Upper lobe of left lung (tissue), 6 donors: ENCODE results near the gene HK2. TPM values are rescaled to one million over a fixed set of nuclear protein-coding genes. Genes with fewer than 3 reads are reported as not detected.

ENCODE experiments used
- ATAC-seq, 2 donors: fragments of 200-7000 bp; cut with Tn5 transposase; one replicate each; pipeline ENCODE4 v1.9.1; 2022; ENCODE audit warnings: mild to moderate bottlenecking in 2 of 2, moderate library complexity in 2 of 2; ENCODE audit not compliant: low FRiP score in 2 of 2
- DNase-seq, 2 donors: peaks; one replicate each; pipeline ENCODE4 v3.0.0-alpha.2; 2019 to 2020
- H3K27ac ChIP-seq, 4 donors: fragments of 200-600 bp; sonication (generic); one replicate each; pipeline ENCODE4 v1.5.1; 2016 to 2019
- H3K27me3 ChIP-seq, 4 donors: fragments of 200-600 bp; sonication (generic); one replicate each; pipeline ENCODE4 v1.5.1; 2017 to 2019
- H3K36me3 ChIP-seq, 4 donors: fragments of 200-600 bp; sonication (generic); one replicate each; pipeline ENCODE4 v1.5.1; 2016 to 2019
- H3K4me1 ChIP-seq, 4 donors: fragments of 200-600 bp; sonication (generic); one replicate each; pipeline ENCODE4 v1.5.1; 2018 to 2019
- H3K4me3 ChIP-seq, 4 donors: fragments of 200-600 bp; sonication (generic); one replicate each; pipeline ENCODE4 v1.5.1; 2017 to 2019; ENCODE audit warnings: mild to moderate bottlenecking in 2 of 4, moderate library complexity in 1 of 4
- H3K9me3 ChIP-seq, 4 donors: fragments of 200-600 bp; sonication (generic); one replicate each; pipeline ENCODE4 v1.5.1; 2018 to 2019
- EP300 ChIP-seq, 4 donors: sonication (generic); formaldehyde crosslinking; IDR thresholded peaks; one replicate each; pipeline ENCODE4 v1.5.1; 2017; ENCODE audit warnings: antibody characterized with exemption in 4 of 4, control low read depth in 2 of 4
- POLR2A ChIP-seq, 4 donors: fragments of 450-650 bp; IDR thresholded peaks; one replicate each; pipeline ENCODE4 v1.5.1; 2016 to 2017; ENCODE audit warnings: antibody characterized with exemption in 4 of 4, mild to moderate bottlenecking in 2 of 4
- POLR2AphosphoS5 ChIP-seq, 2 donors: sonication (generic); formaldehyde crosslinking; IDR thresholded peaks; one replicate each; pipeline ENCODE4 v1.5.1; 2017; ENCODE audit warnings: antibody characterized with exemption in 2 of 2
- WGBS, 2 donors: methylation state at CpG; one replicate each; pipeline ENCODE4 v1.1.5; 2017 to 2018; 5-methylcytosine and 5-hydroxymethylcytosine counted together
- total RNA-seq, 6 donors: library from RNA; depleted of rRNA in 4 of 6; stranded (reverse); fragments of >200 nt in 4 of 6; gene quantifications; one replicate each; pipeline versions ENCODE4 v1.1.0 to v1.2.1, GENCODE V29; 2016 to 2021
- TF ChIP-seq, protein P1 (sequence below), 6 experiments: fragments of 450-650 bp in 4 of 6; fragments of 200-600 bp in 2 of 6; sonication (generic) in 2 of 6; IDR thresholded peaks; one replicate each; pipeline ENCODE4 v1.5.1; 2016 to 2019; ENCODE audit warnings: antibody characterized with exemption in 6 of 6
- donor health status: DM: no; HTN: no; CAD: no; lungs with moderate emphysema.
- donor health status: DM: no; HTN: yes; CAD: no; lungs with severe emphysema.

The HK2 gene
- total RNA-seq, 6 donors from 2014 or later, result 29.0 to 98.8 (median 39.7) TPM

DNA sequence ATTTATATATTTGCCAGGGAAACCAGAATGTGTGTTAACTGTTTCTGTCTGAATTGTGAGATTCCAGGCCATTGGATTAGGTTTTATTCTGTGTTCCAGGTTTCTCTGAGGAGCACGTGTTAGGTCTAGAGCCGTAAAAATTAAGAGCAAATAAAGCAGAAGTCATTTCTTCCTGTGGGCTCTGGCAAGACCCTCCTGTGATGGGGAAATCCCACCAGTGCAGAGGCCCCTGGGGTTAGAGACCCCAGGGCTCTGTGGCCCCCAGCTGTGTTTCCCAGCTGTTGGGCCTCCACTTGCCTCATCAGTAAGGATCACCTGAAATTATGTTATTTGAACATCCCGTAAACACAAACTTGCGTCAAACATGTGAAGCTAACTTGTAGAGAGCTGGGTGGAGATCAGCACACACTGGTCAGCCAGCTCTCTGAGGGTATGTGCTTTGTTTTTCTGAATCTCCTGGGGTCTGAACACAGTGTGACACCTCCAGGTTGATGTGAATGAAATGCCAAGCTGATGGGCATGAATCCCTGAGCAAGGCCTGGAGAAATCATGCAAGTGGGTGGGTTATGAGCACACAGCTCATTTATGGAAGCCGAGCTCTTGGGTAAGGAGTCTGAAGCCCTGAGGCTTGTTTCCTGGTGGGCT lies 50.3 kb downstream of the HK2 start:
- Histone ChIP-seq H3K9me3 (no peaks in the 10 kb centered on the region), H3K27me3 (no peaks in the 10 kb centered on the region), H3K27ac (no peak overlapping the region), H3K4me3 (no peak overlapping the region), H3K36me3 (peaks cover 33 to 75% (median 39%) of the 10 kb centered on the region in 4 donors), H3K4me1 (no peaks in the 10 kb centered on the region)
- ATAC-seq, result no peak
- no peak for TF ChIP-seq POLR2A (IDR thresholded peaks at IDR 0.05)
- TF ChIP-seq EP300 (IDR thresholded peaks at IDR 0.05), result no peak
- TF ChIP-seq, protein P1, sequence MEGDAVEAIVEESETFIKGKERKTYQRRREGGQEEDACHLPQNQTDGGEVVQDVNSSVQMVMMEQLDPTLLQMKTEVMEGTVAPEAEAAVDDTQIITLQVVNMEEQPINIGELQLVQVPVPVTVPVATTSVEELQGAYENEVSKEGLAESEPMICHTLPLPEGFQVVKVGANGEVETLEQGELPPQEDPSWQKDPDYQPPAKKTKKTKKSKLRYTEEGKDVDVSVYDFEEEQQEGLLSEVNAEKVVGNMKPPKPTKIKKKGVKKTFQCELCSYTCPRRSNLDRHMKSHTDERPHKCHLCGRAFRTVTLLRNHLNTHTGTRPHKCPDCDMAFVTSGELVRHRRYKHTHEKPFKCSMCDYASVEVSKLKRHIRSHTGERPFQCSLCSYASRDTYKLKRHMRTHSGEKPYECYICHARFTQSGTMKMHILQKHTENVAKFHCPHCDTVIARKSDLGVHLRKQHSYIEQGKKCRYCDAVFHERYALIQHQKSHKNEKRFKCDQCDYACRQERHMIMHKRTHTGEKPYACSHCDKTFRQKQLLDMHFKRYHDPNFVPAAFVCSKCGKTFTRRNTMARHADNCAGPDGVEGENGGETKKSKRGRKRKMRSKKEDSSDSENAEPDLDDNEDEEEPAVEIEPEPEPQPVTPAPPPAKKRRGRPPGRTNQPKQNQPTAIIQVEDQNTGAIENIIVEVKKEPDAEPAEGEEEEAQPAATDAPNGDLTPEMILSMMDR (IDR thresholded peaks at IDR 0.05), result no peak
- no peak for TF ChIP-seq POLR2AphosphoS5 (IDR thresholded peaks at IDR 0.05)
- DNase-seq, result no peak
- WGBS, 2 donors, result 77 to 82% methylated on average over 5 of the region's 5 CpGs

DNA sequence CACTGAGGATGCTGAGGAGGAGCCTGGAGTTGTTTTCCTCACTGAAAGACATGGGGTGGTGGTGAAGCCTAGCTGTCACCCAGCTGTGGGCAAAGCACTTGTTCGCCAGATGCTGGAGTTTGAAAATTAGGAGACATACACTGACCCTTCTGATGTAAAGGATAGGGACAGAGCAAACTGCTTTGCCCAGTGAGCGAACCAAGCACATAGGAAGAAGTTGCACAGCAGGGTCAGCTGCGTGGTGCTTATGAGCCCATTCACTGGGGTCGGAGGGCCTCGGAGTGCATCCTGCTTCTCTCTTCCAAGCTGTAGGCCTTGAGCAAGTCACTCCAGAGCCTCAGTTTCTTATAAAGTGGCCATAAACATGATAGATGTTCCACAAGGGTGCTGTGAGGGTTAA lies 50.9 kb downstream of the HK2 start:
- WGBS, 2 donors, result 88 to 90% methylated on average over 5 of the region's 5 CpGs
- Histone ChIP-seq H3K27me3 (no peaks in the 10 kb centered on the region), H3K27ac (no peak overlapping the region), H3K4me3 (no peak overlapping the region), H3K9me3 (no peaks in the 10 kb centered on the region), H3K36me3 (peaks cover 33 to 79% (median 35%) of the 10 kb centered on the region in 4 donors), H3K4me1 (no peaks in the 10 kb centered on the region)
- TF ChIP-seq POLR2AphosphoS5 (IDR thresholded peaks at IDR 0.05) (no peak), EP300 (IDR thresholded peaks at IDR 0.05) (no peak), POLR2A (IDR thresholded peaks at IDR 0.05) (no peak)
- TF ChIP-seq, protein P1 (IDR thresholded peaks at IDR 0.05), result no peak
- no peak for ATAC-seq
- DNase-seq, result no peak

DNA sequence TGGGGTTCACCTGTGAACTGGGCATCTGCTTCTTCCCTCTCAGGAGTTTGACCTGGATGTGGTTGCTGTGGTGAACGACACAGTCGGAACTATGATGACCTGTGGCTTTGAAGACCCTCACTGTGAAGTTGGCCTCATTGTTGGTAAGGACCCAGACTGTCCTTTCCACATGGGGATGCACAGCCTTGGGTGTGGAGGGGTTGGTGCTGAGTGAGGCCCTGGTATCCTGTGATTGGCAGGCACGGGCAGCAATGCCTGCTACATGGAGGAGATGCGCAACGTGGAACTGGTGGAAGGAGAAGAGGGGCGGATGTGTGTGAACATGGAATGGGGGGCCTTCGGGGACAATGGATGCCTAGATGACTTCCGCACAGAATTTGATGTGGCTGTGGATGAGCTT lies 52.3 kb downstream of the HK2 start:
- Histone ChIP-seq H3K36me3 (peaks cover 30 to 77% (median 35%) of the 10 kb centered on the region in 4 donors), H3K9me3 (no peaks in the 10 kb centered on the region), H3K27ac (no peak overlapping the region), H3K27me3 (no peaks in the 10 kb centered on the region), H3K4me1 (no peaks in the 10 kb centered on the region), H3K4me3 (no peak overlapping the region)
- TF ChIP-seq, protein P1 (IDR thresholded peaks at IDR 0.05), result no peak
- TF ChIP-seq POLR2A (IDR thresholded peaks at IDR 0.05), result no peak
- no peak for TF ChIP-seq EP300 (IDR thresholded peaks at IDR 0.05)
- TF ChIP-seq POLR2AphosphoS5 (IDR thresholded peaks at IDR 0.05), result no peak
- 79 to 86% methylated on average over 8 of the region's 8 CpGs for WGBS, 2 donors
- no peak for ATAC-seq
- no peak for DNase-seq

DNA sequence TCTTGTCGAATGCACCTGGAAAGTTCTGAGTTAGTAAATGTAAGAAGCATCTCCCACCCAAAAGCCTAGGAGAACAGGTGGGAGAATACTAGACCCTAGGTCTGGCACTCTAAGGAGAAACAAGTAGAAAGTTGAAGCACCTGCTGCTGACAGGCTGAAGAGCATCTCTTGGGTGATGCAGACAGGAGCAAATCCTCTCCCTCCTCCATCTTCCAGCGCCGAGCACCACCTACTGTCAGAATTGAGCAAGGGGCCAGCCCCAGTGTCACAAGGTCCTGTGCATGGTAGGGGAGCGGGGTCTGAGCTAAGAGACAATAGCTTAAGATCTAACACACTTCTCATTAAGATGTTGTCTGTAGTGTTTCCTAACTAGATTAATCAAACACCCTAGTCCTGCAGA lies 52.9 kb downstream of the HK2 start:
- Histone ChIP-seq H3K36me3 (peaks cover 27 to 72% (median 31%) of the 10 kb centered on the region in 4 donors), H3K4me3 (no peak overlapping the region), H3K9me3 (no peaks in the 10 kb centered on the region), H3K27me3 (no peaks in the 10 kb centered on the region), H3K27ac (no peak overlapping the region), H3K4me1 (no peaks in the 10 kb centered on the region)
- ATAC-seq, result no peak
- WGBS, 2 donors, result 85 to 92% methylated on average over 3 to 4 of the region's 4 CpGs
- TF ChIP-seq EP300 (IDR thresholded peaks at IDR 0.05), result no peak
- TF ChIP-seq POLR2AphosphoS5 (IDR thresholded peaks at IDR 0.05), result no peak
- TF ChIP-seq POLR2A (IDR thresholded peaks at IDR 0.05), result no peak
- TF ChIP-seq, protein P1 (IDR thresholded peaks at IDR 0.05), result no peak
- DNase-seq, result no peak

DNA sequence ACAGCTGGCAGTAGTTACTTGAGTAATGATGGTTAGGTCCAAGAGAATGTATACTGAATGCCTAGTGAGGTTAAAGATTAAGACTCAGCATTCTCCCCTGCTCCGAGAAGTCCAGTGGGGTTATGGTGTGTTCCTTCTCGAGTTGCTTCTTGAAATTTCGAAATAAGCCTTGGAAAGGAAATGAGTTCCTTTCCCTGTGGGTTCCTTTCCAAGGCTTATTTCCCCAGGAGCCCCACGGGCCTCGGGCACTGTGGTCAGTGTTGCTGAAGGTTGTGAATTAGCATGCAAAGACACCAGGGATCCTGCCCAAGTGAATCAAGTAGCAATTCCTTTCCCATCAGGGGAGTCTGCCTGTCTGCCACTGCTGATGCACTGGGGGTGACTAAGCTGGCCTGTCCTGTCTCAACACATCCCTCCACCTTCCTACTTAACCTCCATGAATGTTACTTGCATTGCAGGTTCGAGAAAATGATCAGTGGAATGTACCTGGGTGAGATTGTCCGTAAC lies 53.6 kb downstream of the HK2 start:
- H3K27ac ChIP-seq, result no peak overlapping the region
- H3K36me3 ChIP-seq, result peaks cover 25 to 66% (median 28%) of the 10 kb centered on the region in 4 donors
- no peaks in the 10 kb centered on the region for H3K9me3 ChIP-seq
- DNase-seq, result no peak
- H3K4me1 ChIP-seq, result no peaks in the 10 kb centered on the region
- H3K27me3 ChIP-seq, result no peaks in the 10 kb centered on the region
- H3K4me3 ChIP-seq, result no peak overlapping the region
- ATAC-seq, result no peak
- TF ChIP-seq, protein P1 (IDR thresholded peaks at IDR 0.05), result no peak
- 46 to 65% methylated on average over 7 of the region's 7 CpGs for WGBS, 2 donors
